ENCODE data around the gene OPN5. TPM values are rescaled to one million over a fixed set of nuclear protein-coding genes. Genes with fewer than 3 reads are reported as not detected.

Gene OPN5
- total RNA-seq, 4 donors from 2014 or later = not detected

GRCh38 chr6:47834196-47834595, 52.4 kb downstream of the OPN5 start:
- no peaks in the 10 kb centered on the region for H3K27me3 ChIP-seq
- no peak for DNase-seq
- H3K4me1 ChIP-seq = no peaks in the 10 kb centered on the region
- TF ChIP-seq POLR2A (IDR thresholded peaks at IDR 0.05) (no peak), CTCF (IDR thresholded peaks at IDR 0.05) (no peak)
- no peaks in the 10 kb centered on the region for H3K36me3 ChIP-seq
- H3K4me3 ChIP-seq = no peak overlapping the region
- no peak overlapping the region for H3K27ac ChIP-seq
- no peaks in the 10 kb centered on the region for H3K9me3 ChIP-seq

- no peaks in the 10 kb centered on the region for H3K36me3 ChIP-seq
- H3K9me3 ChIP-seq = no peaks in the 10 kb centered on the region
- no peaks in the 10 kb centered on the region for H3K27me3 ChIP-seq
- no peak overlapping the region for H3K27ac ChIP-seq
- DNase-seq = no peak
- no peak overlapping the region for H3K4me3 ChIP-seq
- TF ChIP-seq CTCF (IDR thresholded peaks at IDR 0.05) = no peak
- TF ChIP-seq POLR2A (IDR thresholded peaks at IDR 0.05) = no peak
- no peaks in the 10 kb centered on the region for H3K4me1 ChIP-seq
Observed at GRCh38 chr6:47836046-47836445, 54.2 kb downstream of the OPN5 start.

GRCh38 chr6:47836639-47837038, 54.8 kb downstream of the OPN5 start:
- TF ChIP-seq CTCF (IDR thresholded peaks at IDR 0.05) (no peak), POLR2A (IDR thresholded peaks at IDR 0.05) (no peak)
- no peaks in the 10 kb centered on the region for H3K27me3 ChIP-seq
- DNase-seq = no peak
- no peak overlapping the region for H3K4me3 ChIP-seq
- H3K36me3 ChIP-seq = no peaks in the 10 kb centered on the region
- no peak overlapping the region for H3K27ac ChIP-seq
- no peaks in the 10 kb centered on the region for H3K9me3 ChIP-seq
- H3K4me1 ChIP-seq = no peaks in the 10 kb centered on the region

GRCh38 chr6:47839645-47840044, 57.8 kb downstream of the OPN5 start:
- H3K4me1 ChIP-seq = no peaks in the 10 kb centered on the region
- no peak for DNase-seq
- no peak overlapping the region for H3K27ac ChIP-seq
- no peak for TF ChIP-seq POLR2A (IDR thresholded peaks at IDR 0.05)
- TF ChIP-seq CTCF (IDR thresholded peaks at IDR 0.05) = no peak
- H3K4me3 ChIP-seq = no peak overlapping the region
- no peaks in the 10 kb centered on the region for H3K36me3 ChIP-seq
- no peaks in the 10 kb centered on the region for H3K27me3 ChIP-seq
- no peaks in the 10 kb centered on the region for H3K9me3 ChIP-seq

- H3K9me3 ChIP-seq = no peaks in the 10 kb centered on the region
- no peak for DNase-seq
- H3K4me1 ChIP-seq = no peaks in the 10 kb centered on the region
- TF ChIP-seq CTCF (IDR thresholded peaks at IDR 0.05) = no peak
- TF ChIP-seq POLR2A (IDR thresholded peaks at IDR 0.05) = no peak
- H3K27me3 ChIP-seq = no peaks in the 10 kb centered on the region
- no peaks in the 10 kb centered on the region for H3K36me3 ChIP-seq
- no peak overlapping the region for H3K27ac ChIP-seq
- H3K4me3 ChIP-seq = no peak overlapping the region
Observed at GRCh38 chr6:47844881-47845280, 63.0 kb downstream of the OPN5 start.

GRCh38 chr6:47846752-47847151, 64.9 kb downstream of the OPN5 start:
- Histone ChIP-seq H3K4me3 (no peak overlapping the region), H3K36me3 (no peaks in the 10 kb centered on the region), H3K27me3 (no peaks in the 10 kb centered on the region), H3K27ac (no peak overlapping the region), H3K4me1 (no peaks in the 10 kb centered on the region), H3K9me3 (no peaks in the 10 kb centered on the region)
- no peak for TF ChIP-seq CTCF (IDR thresholded peaks at IDR 0.05)
- TF ChIP-seq POLR2A (IDR thresholded peaks at IDR 0.05) = no peak
- DNase-seq = no peak
